SK-N-SH (cell line): ENCODE results near the gene ARHGEF12. TPM values are rescaled to one million over a fixed set of nuclear protein-coding genes. Genes with fewer than 3 reads are reported as not detected.

Source experiments
- CTCF ChIA-PET: fragments of 300-600, 350-600 bp; formaldehyde crosslinking; extraction: SDS; loops from one replicate; lab custom pipeline; 2021; lab: Yijun Ruan, JAX
- POLR2A ChIA-PET: fragments of 350-600 bp; sonication (Branson Sonifier 250); formaldehyde crosslinking; extraction: SDS; loops from one replicate; lab custom pipeline; 2020; ENCODE audit warnings: antibody characterized with exemption, inconsistent platforms; lab: Yijun Ruan, JAX
- DNase-seq: peaks from one replicate; pipeline ENCODE4 v3.0.0; 2012
- H2AFZ ChIP-seq: fragments of 200-600 bp; sonication (generic); 2 replicates; pipeline ENCODE4 v1.8.1; 2016; ENCODE audit warnings: antibody characterized with exemption, mild to moderate bottlenecking, low read depth
- H3F3A ChIP-seq: fragments of 200-600 bp; sonication (generic); replicated peaks from 2 replicates; pipeline ENCODE3; 2016; ENCODE audit warnings: antibody characterized with exemption, mild to moderate bottlenecking; ENCODE audit not compliant: insufficient read depth
- H3K27ac ChIP-seq, 2 experiments: fragments of 200-500 bp in 1 of 2; fragments of 200-600 bp in 1 of 2; sonication (Bioruptor generic) in 1 of 2; sonication (generic), shearing (Covaris generic) in 1 of 2; 2 replicates each; pipeline versions ENCODE4 v1.5.1 to v1.6.1; 2014 to 2016; ENCODE audit warnings: low read depth in 2 of 2, inconsistent platforms in 1 of 2, low read length in 1 of 2, mild to moderate bottlenecking in 1 of 2, mixed read lengths in 1 of 2
- H3K27me3 ChIP-seq: fragments of 200-600 bp; sonication (generic), shearing (Covaris generic); 2 replicates; pipeline ENCODE4 v1.6.1; 2016; ENCODE audit warnings: mixed run types; ENCODE audit not compliant: insufficient read depth
- H3K36me3 ChIP-seq, 2 experiments: fragments of 200-500 bp in 1 of 2; fragments of 200-600 bp in 1 of 2; sonication (Bioruptor generic) in 1 of 2; sonication (generic) in 1 of 2; replicated peaks in 1 of 2; 2 replicates each; pipeline versions ENCODE3 to v1.5.1; 2014 to 2016; ENCODE audit warnings: low read length in 1 of 2, mild to moderate bottlenecking in 1 of 2; ENCODE audit not compliant: insufficient read depth in 2 of 2, control insufficient read depth in 1 of 2
- H3K4me1 ChIP-seq, 2 experiments: fragments of 200-500 bp in 1 of 2; fragments of 200-600 bp in 1 of 2; sonication (Bioruptor generic) in 1 of 2; sonication (generic), shearing (Covaris generic) in 1 of 2; 2 replicates each; pipeline versions ENCODE4 v1.5.1 to v1.6.1; 2014 to 2016; ENCODE audit warnings: low read depth in 1 of 2, low read length in 1 of 2, mixed run types in 1 of 2; ENCODE audit not compliant: insufficient read depth in 2 of 2, control insufficient read depth in 1 of 2
- H3K4me2 ChIP-seq: fragments of 200-600 bp; sonication (generic), shearing (Covaris generic); 2 replicates; pipeline ENCODE4 v1.6.1; 2017; ENCODE audit warnings: mixed run types
- H3K4me3 ChIP-seq, 2 experiments: fragments of 200-500 bp in 1 of 2; fragments of 200-600 bp in 1 of 2; sonication (Bioruptor generic) in 1 of 2; sonication (generic), shearing (Covaris generic) in 1 of 2; 2 replicates each; pipeline versions ENCODE4 v1.5.1 to v1.8.1; 2014 to 2016; ENCODE audit warnings: low read depth in 2 of 2, inconsistent platforms in 1 of 2, low read length in 1 of 2, mild to moderate bottlenecking in 1 of 2, mixed read lengths in 1 of 2, moderate library complexity in 1 of 2
- H3K79me2 ChIP-seq: fragments of 200-600 bp; sonication (generic); 2 replicates; pipeline ENCODE4 v1.8.1; 2017; ENCODE audit warnings: mild to moderate bottlenecking; ENCODE audit not compliant: insufficient read depth
- H3K9ac ChIP-seq: fragments of 200-600 bp; sonication (generic); 2 replicates; pipeline ENCODE4 v1.6.1; 2017; ENCODE audit warnings: mixed run types
- H3K9me2 ChIP-seq: fragments of 200-600 bp; sonication (generic); 2 replicates; pipeline ENCODE4 v1.6.1; 2017; ENCODE audit warnings: mixed run types
- H3K9me3 ChIP-seq: fragments of 200-600 bp; sonication (generic); 2 replicates; pipeline ENCODE4 v1.6.1; 2017; ENCODE audit warnings: mixed run types, mild to moderate bottlenecking, moderate library complexity
- H4K20me1 ChIP-seq: fragments of 200-600 bp; sonication (generic); 2 replicates; pipeline ENCODE4 v1.6.1; 2017; ENCODE audit warnings: mild to moderate bottlenecking, mixed run types; ENCODE audit not compliant: insufficient read depth
- CHD2 ChIP-seq: fragments of 150-350 bp; IDR thresholded peaks from 2 replicates; pipeline ENCODE4 v1.6.1; 2018; ENCODE audit warnings: low read length; ENCODE audit not compliant: partially characterized antibody
- ELF1 ChIP-seq: IDR thresholded peaks from 2 replicates; pipeline ENCODE4 v1.4.0; 2012
- FOSL2 ChIP-seq: IDR thresholded peaks from 2 replicates; pipeline ENCODE4 v1.4.0; 2012; ENCODE audit warnings: low read depth, mild to moderate bottlenecking, moderate library complexity, borderline replicate concordance
- FOXJ3 ChIP-seq: sonication (generic); formaldehyde crosslinking; IDR thresholded peaks from 2 replicates; pipeline ENCODE4 v1.5.1; 2020; ENCODE audit warnings: mild to moderate bottlenecking, missing genetic modification reagents
- FOXM1 ChIP-seq: IDR thresholded peaks from 2 replicates; pipeline ENCODE4 v1.4.0; 2012; ENCODE audit warnings: low read depth, mild to moderate bottlenecking
- IRF3 ChIP-seq: fragments of 150-350 bp; IDR thresholded peaks from 2 replicates; pipeline ENCODE4 v1.6.1; 2016; ENCODE audit warnings: mild to moderate bottlenecking, low read depth, low read length
- JUND ChIP-seq: IDR thresholded peaks from 2 replicates; pipeline ENCODE4 v1.4.0; 2012
- MEF2A ChIP-seq: IDR thresholded peaks from 2 replicates; pipeline ENCODE4 v1.4.0; 2012; ENCODE audit warnings: low read depth, borderline replicate concordance
- MXI1 ChIP-seq: IDR thresholded peaks from 2 replicates; pipeline ENCODE4 v1.6.1; 2012; ENCODE audit warnings: mild to moderate bottlenecking, low read depth, low read length, improper control_type of control experiment
- NFIC ChIP-seq: IDR thresholded peaks from 2 replicates; pipeline ENCODE4 v1.4.0; 2012; ENCODE audit warnings: borderline replicate concordance
- PBX3 ChIP-seq: IDR thresholded peaks from 2 replicates; pipeline ENCODE4; 2012
- RCOR1 ChIP-seq: fragments of 150-350 bp; IDR thresholded peaks from 2 replicates; pipeline ENCODE4 v1.6.1; 2017; ENCODE audit warnings: antibody characterized with exemption, low read length
- RXRA ChIP-seq: IDR thresholded peaks from 2 replicates; pipeline ENCODE4 v1.4.0; 2012; ENCODE audit warnings: low read depth, mild to moderate bottlenecking, borderline replicate concordance
- SIN3A ChIP-seq: IDR thresholded peaks from 2 replicates; pipeline ENCODE4 v1.6.1; 2012; ENCODE audit warnings: low read depth, mild to moderate bottlenecking, low read length, moderate library complexity, borderline replicate concordance
- TEAD4 ChIP-seq: IDR thresholded peaks from 2 replicates; pipeline ENCODE4 v1.4.0; 2012; ENCODE audit warnings: mild to moderate bottlenecking, borderline replicate concordance; ENCODE audit not compliant: insufficient read depth
- ZBTB33 ChIP-seq: IDR thresholded peaks from 2 replicates; pipeline ENCODE4 v1.4.0; 2012; ENCODE audit warnings: low read depth, borderline replicate concordance
- whole genome bisulfite sequencing: methylation state at CpG from one replicate; pipeline ENCODE4 v1.1.6; 2017; ENCODE audit warnings: low lambda C conversion rate; 5-methylcytosine and 5-hydroxymethylcytosine counted together
- polyA plus RNA-seq, 3 experiments: library from polyadenylated mRNA; depleted of rRNA; stranded (reverse); fragments of >200 nt; gene quantifications; 2 replicates each; pipeline ENCODE4 v1.2.3, GENCODE V29; 2012

ARHGEF12 gene
- polyA plus RNA-seq, 1 of the 3 experiments (the other 2 are of a cell fraction): 12.3 TPM

GRCh38 chr11:120509346-120510053 lies 173.3 kb downstream of the ARHGEF12 start (continued):
- TF ChIP-seq PBX3: no peak
- TF ChIP-seq FOXJ3 (CRISPR knock-in tag): no peak
- TF ChIP-seq FOSL2: no peak
- no peak for TF ChIP-seq CHD2

- Histone ChIP-seq H3K4me1 (peaks cover 0 to 17% of the 10 kb centered on the region in 2 experiments; a peak in 1 of 4 replicates), H3K79me2 (no peaks in the 10 kb centered on the region), H3K9me2 (no peaks in the 10 kb centered on the region), H3K36me3 (no peaks in the 10 kb centered on the region), H3K9ac (no peak overlapping the region), H4K20me1 (no peaks in the 10 kb centered on the region), H3K27me3 (peaks cover 18% of the 10 kb centered on the region; the same call in 1 of the 2 replicates), H3K4me3 (0 out of 4 replicates have a peak overlapping the region, but pooled peaks of 1 of the 2 experiments have one; percentile 56), H3K4me2 (no peak overlapping the region), H3K27ac (no peak overlapping the region), H2AFZ (no peak overlapping the region), H3K9me3 (no peaks in the 10 kb centered on the region), H3F3A (no peaks in the 10 kb centered on the region)
- TF ChIP-seq TEAD4 (no peak), MXI1 (no peak), RXRA (no peak), MEF2A (no peak), NFIC (no peak), SIN3A (no peak), ELF1 (no peak), IRF3 (no peak), FOXM1 (no peak), ZBTB33 (no peak), JUND (no peak), RCOR1 (no peak)
- CTCF ChIA-PET: interaction anchor here (0.6 to 8.8 kb wide), 88 partner anchors 9 to 684 kb away, joined by 3 to 168 read pairs (median 5); partner anchors contain the start of genes ARHGEF12 and TBCEL
- DNase-seq: peak; percentile 36
- POLR2A ChIA-PET: no interaction called here
- WGBS: 54% methylated on average over 13 of the region's 20 CpGs
Measured at GRCh38 chr11:120510406-120511115, 174.3 kb downstream of the ARHGEF12 start.
